Endothelial cell of umbilical vein (primary cell): ENCODE data around the gene IP6K3. TPM values are rescaled to one million over a fixed set of nuclear protein-coding genes. Genes with fewer than 3 reads are reported as not detected.

ENCODE experiments used
- BruUV-seq: library from RNA; stranded (reverse); fragments of 400-500 nt; replicated peaks from 2 replicates; lab custom pipeline; 2021; lab: Mats Ljungman, UMichigan
- CTCF ChIA-PET: fragments of 300-600, 350-600 bp; sonication (Branson Sonifier 250); formaldehyde crosslinking; loops from one replicate; lab custom pipeline; 2021; ENCODE audit warnings: antibody characterized with exemption, inconsistent platforms; lab: Charles Lee
- POLR2A ChIA-PET: fragments of 300-600, 350-600 bp; sonication (Branson Sonifier 250); formaldehyde crosslinking; loops from one replicate; lab custom pipeline; 2021; ENCODE audit warnings: antibody characterized with exemption, inconsistent platforms; lab: Charles Lee
- DNase-seq: peaks from one replicate; pipeline ENCODE4 v3.0.0-alpha.2; 2011; ENCODE audit warnings: low read depth, low spot score
- FAIRE-seq: peaks from 2 replicates; lab custom pipeline; 2011; peaks lifted over from hg19 to GRCh38; lab: Jason Lieb, UNC
- H2AFZ ChIP-seq: 2 replicates; pipeline ENCODE4 v1.6.0; 2012; ENCODE audit warnings: low read depth, low read length, control low read depth, inconsistent platforms
- H3K27ac ChIP-seq: 2 replicates; pipeline ENCODE4 v1.5.1; 2011; ENCODE audit warnings: low read depth, mild to moderate bottlenecking, control low read depth, low read length, moderate library complexity; ENCODE audit not compliant: insufficient read depth
- H3K27me3 ChIP-seq, 2 experiments: 2 replicates each; pipeline versions ENCODE4 v1.6.0 to v1.6.1; 2011; ENCODE audit warnings: low read length in 2 of 2, mixed read lengths in 1 of 2; ENCODE audit not compliant: control insufficient read depth in 2 of 2, insufficient read depth in 2 of 2
- H3K36me3 ChIP-seq, 2 experiments: 2 replicates in 1 of 2; 3 replicates in 1 of 2; pipeline ENCODE4 v1.5.1; 2011; ENCODE audit warnings: low read length in 2 of 2, mild to moderate bottlenecking in 1 of 2, moderate library complexity in 1 of 2; ENCODE audit not compliant: control insufficient read depth in 2 of 2, insufficient read depth in 2 of 2; ENCODE audit errors: extremely low read depth in 1 of 2
- H3K4me1 ChIP-seq: 3 replicates; pipeline ENCODE4 v1.5.1; 2011; ENCODE audit warnings: mild to moderate bottlenecking, low read length; ENCODE audit not compliant: control insufficient read depth, insufficient read depth; ENCODE audit errors: extremely low read depth
- H3K4me2 ChIP-seq: 2 replicates; pipeline ENCODE4 v1.6.1; 2011; ENCODE audit warnings: low read length, control low read depth, mixed read lengths; ENCODE audit not compliant: insufficient read depth
- H3K4me3 ChIP-seq, 3 experiments: fragments of 200-600 bp in 1 of 3; sonication (generic), shearing (Covaris generic) in 1 of 3; replicated peaks in 1 of 3; 2 replicates each; pipeline ENCODE4 v1.5.1; 2011 to 2016; ENCODE audit warnings: control low read depth in 3 of 3, low read length in 3 of 3, mild to moderate bottlenecking in 2 of 3, inconsistent platforms in 1 of 3, low read depth in 1 of 3, moderate library complexity in 1 of 3; ENCODE audit not compliant: insufficient read depth in 1 of 3
- H3K79me2 ChIP-seq: 2 replicates; pipeline ENCODE4 v1.6.0; 2012; ENCODE audit warnings: low read length, inconsistent platforms; ENCODE audit not compliant: control insufficient read depth, insufficient read depth
- H3K9ac ChIP-seq: replicated peaks from 2 replicates; pipeline ENCODE3; 2011; ENCODE audit warnings: low read length, control low read depth; ENCODE audit not compliant: insufficient read depth; ENCODE audit errors: extremely low read depth
- H3K9me1 ChIP-seq: replicated peaks from 3 replicates; pipeline ENCODE4 v1.6.0; 2011; ENCODE audit warnings: mild to moderate bottlenecking, low read length; ENCODE audit not compliant: control insufficient read depth, insufficient read depth; ENCODE audit errors: extremely low read depth
- H3K9me3 ChIP-seq: replicated peaks from 2 replicates; pipeline ENCODE4 v1.5.1; 2012; ENCODE audit warnings: low read length, inconsistent platforms; ENCODE audit not compliant: control insufficient read depth, insufficient read depth
- H4K20me1 ChIP-seq: replicated peaks from 2 replicates; pipeline ENCODE3; 2011; ENCODE audit warnings: mild to moderate bottlenecking, low read length; ENCODE audit not compliant: control insufficient read depth, insufficient read depth; ENCODE audit errors: extremely low read depth
- CTCF ChIP-seq, 2 donors: IDR thresholded peaks; 1 replicate in 1 of 2; 2 replicates in 1 of 2; pipeline ENCODE4 v1.5.1; 2011; ENCODE audit warnings: low read length in 2 of 2, mild to moderate bottlenecking in 2 of 2, moderate library complexity in 2 of 2, control low read depth in 1 of 2, inconsistent platforms in 1 of 2, low read depth in 1 of 2; ENCODE audit not compliant: insufficient read depth in 1 of 2; ENCODE audit errors: extremely low read depth in 1 of 2
- EZH2 ChIP-seq: IDR thresholded peaks from 2 replicates; pipeline ENCODE4 v1.6.1; 2012; ENCODE audit warnings: borderline replicate concordance, low read depth, mild to moderate bottlenecking, moderate library complexity, low read length, inconsistent platforms; ENCODE audit not compliant: severe bottlenecking
- FOS ChIP-seq: IDR thresholded peaks from 2 replicates; pipeline ENCODE4 v1.6.1; 2011; ENCODE audit warnings: mild to moderate bottlenecking, low read length, moderate library complexity, borderline replicate concordance; ENCODE audit not compliant: insufficient read depth
- GATA2 ChIP-seq: IDR thresholded peaks from 2 replicates; pipeline ENCODE4 v1.7.0; 2011; ENCODE audit warnings: low read depth, mild to moderate bottlenecking, moderate library complexity, mixed read lengths, low read length; ENCODE audit not compliant: insufficient read length, insufficient read depth
- JUN ChIP-seq: IDR thresholded peaks from 2 replicates; pipeline ENCODE4 v1.6.1; 2011; ENCODE audit warnings: borderline replicate concordance, low read depth; ENCODE audit not compliant: insufficient read length, insufficient read depth
- MAX ChIP-seq: IDR thresholded peaks from 2 replicates; pipeline ENCODE4 v1.6.1; 2011; ENCODE audit not compliant: insufficient read depth, insufficient read length
- MYC ChIP-seq: IDR thresholded peaks from one replicate; pipeline ENCODE4 v1.6.1; 2011; ENCODE audit warnings: mild to moderate bottlenecking, low read depth, low read length
- POLR2A ChIP-seq: IDR thresholded peaks from 2 replicates; pipeline ENCODE4 v1.6.1; 2012; ENCODE audit warnings: low read depth, mild to moderate bottlenecking, control low read depth, low read length
- POLR2AphosphoS5 ChIP-seq: IDR thresholded peaks from 2 replicates; pipeline ENCODE4 v1.6.1; 2012; ENCODE audit warnings: low read depth, mild to moderate bottlenecking, control low read depth, low read length, moderate library complexity; ENCODE audit not compliant: insufficient read depth
- dilution Hi-C: fragments of 300-500 bp; cut with MboI; formaldehyde crosslinking; loops from one replicate; pipeline ENCODE4 v1.15.0; 2019; ENCODE audit warnings: low sequenced_read_pairs; ENCODE audit not compliant: extremely low pct_ligation_motif_present
- intact Hi-C: fragments of 100-400 bp; cut with micrococcal nuclease; formaldehyde crosslinking; loops from one replicate; pipeline ENCODE4 v1.10.0; 2022
- polyA plus RNA-seq, 4 experiments: library from polyadenylated mRNA; depleted of rRNA in 3 of 4; stranded (reverse) in 3 of 4; unstranded in 1 of 4; fragments of >200 nt; gene quantifications; 2 replicates each; pipeline versions ENCODE4 v1.2.1 to v1.2.3, GENCODE V29; 2011 to 2012; ENCODE audit warnings: missing spikeins in 1 of 4
- total RNA-seq: library from RNA; stranded (reverse); gene quantifications from 2 replicates; pipeline ENCODE4 v1.2.3, GENCODE V29; 2021

The IP6K3 gene
- total and polyA plus RNA-seq, 2 donors (not counting 3 experiments of a cell fraction or from before 2014, with no cell fraction given) = not detected

GRCh38 chr6:33733709-33734007, 13.0 kb downstream of the IP6K3 start:
- TF ChIP-seq POLR2A (no peak), CTCF (IDR thresholded peaks at IDR 0.05; ENCODE audit: extremely low read depth in 1 of 2, insufficient read depth in 1 of 2, low read depth in 1 of 2, low read length in 2 of 2) (no peak), FOS (no peak)
- FAIRE-seq (no peak), DNase-seq (no peak)
- no peaks in the 10 kb centered on the region for H3K36me3 ChIP-seq
- H3K9me1 ChIP-seq = no peaks in the 10 kb centered on the region
- BruUV-seq = no TSS peak
- H2AFZ ChIP-seq = no peak overlapping the region
- H3K9me3 ChIP-seq = no peaks in the 10 kb centered on the region
- intact Hi-C loops (no loop called here), dilution Hi-C loops (no loop called here)
- no peaks in the 10 kb centered on the region for H4K20me1 ChIP-seq
- ChIA-PET CTCF (no interaction called here), POLR2A (no interaction called here)
- no peak overlapping the region for H3K9ac ChIP-seq
- no peak overlapping the region for H3K4me2 ChIP-seq
- no peaks in the 10 kb centered on the region for H3K27me3 ChIP-seq
- H3K4me3 ChIP-seq = no peak overlapping the region
- no peaks in the 10 kb centered on the region for H3K4me1 ChIP-seq
- H3K79me2 ChIP-seq = no peaks in the 10 kb centered on the region
- no peak overlapping the region for H3K27ac ChIP-seq

GRCh38 chr6:33732817-33733708, 13.6 kb downstream of the IP6K3 start:
- Histone ChIP-seq H3K9ac (no peak overlapping the region), H3K9me3 (no peaks in the 10 kb centered on the region), H3K4me2 (no peak overlapping the region), H2AFZ (no peak overlapping the region), H4K20me1 (no peaks in the 10 kb centered on the region), H3K79me2 (no peaks in the 10 kb centered on the region), H3K27me3 (peaks cover 0 to 3% of the 10 kb centered on the region in 2 experiments), H3K27ac (no peak overlapping the region), H3K4me1 (no peaks in the 10 kb centered on the region), H3K9me1 (no peaks in the 10 kb centered on the region), H3K4me3 (no peak overlapping the region), H3K36me3 (no peaks in the 10 kb centered on the region)
- dilution Hi-C loops (no loop called here), intact Hi-C loops (no loop called here)
- FAIRE-seq (no peak), DNase-seq (no peak)
- TF ChIP-seq POLR2A (no peak), GATA2 (no peak), POLR2AphosphoS5 (no peak), MYC (no peak), EZH2 (no peak), CTCF (IDR thresholded peaks at IDR 0.05; ENCODE audit: extremely low read depth in 1 of 2, insufficient read depth in 1 of 2, low read depth in 1 of 2, low read length in 2 of 2) (no peak), JUN (no peak), FOS (no peak), MAX (no peak)
- ChIA-PET POLR2A (no interaction called here), CTCF (no interaction called here)
- no TSS peak for BruUV-seq
